ENCODE measurements around the gene CTNNA2. TPM values are rescaled to one million over a fixed set of nuclear protein-coding genes. Genes with fewer than 3 reads are reported as not detected.

The CTNNA2 gene
- total and polyA plus RNA-seq, 2 of the 8 experiments (the other 6 are each of a cell fraction or from before 2014, with no cell fraction given), result 3.9 to 9.0 TPM

DNA sequence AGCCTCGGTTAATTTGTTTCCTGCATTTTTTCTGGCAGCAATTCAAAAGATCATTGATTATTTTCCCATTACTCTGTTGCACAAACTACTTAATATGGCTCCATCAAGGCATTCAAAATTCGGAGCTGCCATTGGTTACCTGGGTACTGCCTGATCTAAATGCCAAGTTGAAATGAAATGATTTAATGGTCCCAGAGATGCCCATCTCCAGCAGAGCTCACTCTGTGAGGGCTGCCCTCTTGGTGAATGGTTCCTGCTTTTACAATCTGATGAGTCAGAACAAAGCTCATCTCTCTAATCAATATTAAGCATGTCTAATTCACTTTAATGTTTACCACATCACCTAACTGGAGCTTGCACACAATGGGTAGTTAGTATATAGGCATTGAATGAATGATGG lies 126.1 kb downstream of the CTNNA2 start:
- ChIA-PET POLR2A (ENCODE audit: partially characterized antibody) (interaction anchor here (1.0 kb wide), 1 partner anchor 98 kb away, joined by 3 read pairs; no protein-coding TSS in a partner anchor), CTCF (ENCODE audit: partially characterized antibody) (interaction anchor here (0.6 to 2.5 kb wide), 5 partner anchors 9 to 220 kb away, joined by 3 to 10 read pairs (median 3); no protein-coding TSS in a partner anchor)
- H3K79me1 ChIP-seq (ENCODE audit: low read depth, low read length), result no peaks in the 10 kb centered on the region
- no peak for FAIRE-seq
- no peak overlapping the region for H3K23ac ChIP-seq (ENCODE audit: insufficient read length)
- H2AK5ac ChIP-seq (ENCODE audit: low read depth, low read length), result no peak overlapping the region
- no peak overlapping the region for H4K91ac ChIP-seq (replicated peaks; ENCODE audit: insufficient read length, low read length)
- WGBS, 2 experiments (ENCODE audit: extremely low coverage in 1 of 2, insufficient coverage in 1 of 2, insufficient read length in 1 of 2, insufficient replicate concordance in 2 of 2, low coverage in 1 of 2, low lambda C conversion rate in 2 of 2, missing lambda C conversion rate in 1 of 2), result 88% methylated on average over 2 of the region's 2 CpGs; no CpG with 5 or more reads in 1 of the 2 experiments
- no peak overlapping the region for H2BK120ac ChIP-seq (replicated peaks; ENCODE audit: low read depth, low read length)
- H4K5ac ChIP-seq (ENCODE audit: insufficient read length, low read depth, low read length), result no peak overlapping the region
- H4K8ac ChIP-seq (ENCODE audit: extremely low read depth, insufficient read depth, low read length), result no peak overlapping the region
- H3K36me3 ChIP-seq (ENCODE audit: control insufficient read depth in 2 of 4, insufficient read depth in 4 of 4, low read length in 3 of 4), result no peaks in the 10 kb centered on the region
- no peaks in the 10 kb centered on the region for H3K27me3 ChIP-seq (replicated peaks in 1 of 4; ENCODE audit: control insufficient read depth in 3 of 4, extremely low read depth in 1 of 4, insufficient read depth in 3 of 4, low read length in 3 of 4)
- H3K4ac ChIP-seq (replicated peaks; ENCODE audit: insufficient read length, low read depth, low read length), result no peak overlapping the region
- no peaks in the 10 kb centered on the region for H4K20me1 ChIP-seq (replicated peaks in 1 of 2; ENCODE audit: control insufficient read depth in 1 of 2, insufficient read depth in 2 of 2, low read length in 2 of 2)
- no peak overlapping the region; a peak in 1 of 4 replicates for H3K4me2 ChIP-seq (ENCODE audit: insufficient read depth in 1 of 2, low read depth in 2 of 2, low read length in 2 of 2)
- no peak overlapping the region for H2BK12ac ChIP-seq (ENCODE audit: low read depth, low read length)
- no peak overlapping the region for H3K9ac ChIP-seq (replicated peaks in 1 of 4; ENCODE audit: extremely low read depth in 1 of 4, low read depth in 3 of 4, low read length in 3 of 4)
- DNase-seq (ENCODE audit: low read depth in 1 of 2, low spot score in 2 of 2), result no peak
- no peak overlapping the region for H3K56ac ChIP-seq (replicated peaks; ENCODE audit: insufficient read length, low read depth, low read length)
- no peak overlapping the region for H2BK20ac ChIP-seq (ENCODE audit: low read length)
- no peaks in the 10 kb centered on the region for H3K79me2 ChIP-seq (ENCODE audit: control insufficient read depth in 1 of 2, insufficient read depth in 2 of 2, low read length in 2 of 2)
- H3K27ac ChIP-seq (ENCODE audit: low read depth, low read length), result no peak overlapping the region
- H3K9me3 ChIP-seq (ENCODE audit: insufficient read depth in 2 of 2, low read depth in 1 of 2, low read length in 1 of 2), result no peaks in the 10 kb centered on the region
- H2BK5ac ChIP-seq (ENCODE audit: low read depth, low read length), result no peak overlapping the region
- peaks cover 2% of the 10 kb centered on the region; the same call in 1 of the 2 replicates for H3K23me2 ChIP-seq (ENCODE audit: low read depth, low read length)
- peaks cover 0 to 9% (median 1%) of the 10 kb centered on the region in 4 experiments; a peak in 4 of 7 replicates for H3K4me1 ChIP-seq (replicated peaks in 1 of 4; ENCODE audit: control insufficient read depth in 3 of 4, insufficient read depth in 4 of 4, low read length in 3 of 4)
- no peak overlapping the region for H2BK15ac ChIP-seq (ENCODE audit: low read length)
- no peak overlapping the region for H2AFZ ChIP-seq (ENCODE audit: low read length)
- no peak overlapping the region for H3K14ac ChIP-seq (ENCODE audit: insufficient read length)
- no peak overlapping the region for H3K4me3 ChIP-seq (ENCODE audit: extremely low read depth in 1 of 4, insufficient read depth in 2 of 4, low read depth in 3 of 4, low read length in 4 of 4)
- no peak overlapping the region for H3K18ac ChIP-seq (ENCODE audit: extremely low read depth, low read length)
- no peak for TF ChIP-seq TCF12 (IDR thresholded peaks at IDR 0.05; ENCODE audit: low read depth, low read length)
- no peak for TF ChIP-seq TAF1 (IDR thresholded peaks at IDR 0.05; ENCODE audit: low read depth, low read length)
- no peak for TF ChIP-seq RFX5 (IDR thresholded peaks at IDR 0.05; ENCODE audit: borderline replicate concordance, low read depth, low read length)
- TF ChIP-seq, protein P1, sequence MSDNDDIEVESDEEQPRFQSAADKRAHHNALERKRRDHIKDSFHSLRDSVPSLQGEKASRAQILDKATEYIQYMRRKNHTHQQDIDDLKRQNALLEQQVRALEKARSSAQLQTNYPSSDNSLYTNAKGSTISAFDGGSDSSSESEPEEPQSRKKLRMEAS (IDR thresholded peaks at IDR 0.05), result no peak
- no peak for TF ChIP-seq SP4 (IDR thresholded peaks at IDR 0.05; ENCODE audit: low read length)
- no peak for TF ChIP-seq SRF (IDR thresholded peaks at IDR 0.05; ENCODE audit: low read depth, low read length)
- no peak for TF ChIP-seq NANOG (IDR thresholded peaks at IDR 0.05; ENCODE audit: insufficient read depth, low read depth, low read length, poor library complexity, severe bottlenecking)
- TF ChIP-seq FOSL1 (IDR thresholded peaks at IDR 0.05; ENCODE audit: insufficient read depth, low read depth, low read length), result no peak
- TF ChIP-seq SIX5 (IDR thresholded peaks at IDR 0.05; ENCODE audit: low read depth, low read length), result no peak
- TF ChIP-seq MAFK (IDR thresholded peaks at IDR 0.05; ENCODE audit: low read depth, low read length), result no peak
- TF ChIP-seq, protein P2, sequence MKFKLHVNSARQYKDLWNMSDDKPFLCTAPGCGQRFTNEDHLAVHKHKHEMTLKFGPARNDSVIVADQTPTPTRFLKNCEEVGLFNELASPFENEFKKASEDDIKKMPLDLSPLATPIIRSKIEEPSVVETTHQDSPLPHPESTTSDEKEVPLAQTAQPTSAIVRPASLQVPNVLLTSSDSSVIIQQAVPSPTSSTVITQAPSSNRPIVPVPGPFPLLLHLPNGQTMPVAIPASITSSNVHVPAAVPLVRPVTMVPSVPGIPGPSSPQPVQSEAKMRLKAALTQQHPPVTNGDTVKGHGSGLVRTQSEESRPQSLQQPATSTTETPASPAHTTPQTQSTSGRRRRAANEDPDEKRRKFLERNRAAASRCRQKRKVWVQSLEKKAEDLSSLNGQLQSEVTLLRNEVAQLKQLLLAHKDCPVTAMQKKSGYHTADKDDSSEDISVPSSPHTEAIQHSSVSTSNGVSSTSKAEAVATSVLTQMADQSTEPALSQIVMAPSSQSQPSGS (IDR thresholded peaks at IDR 0.05; ENCODE audit: low read length), result no peak
- no peak for TF ChIP-seq SIN3A (conservative IDR thresholded peaks at IDR 0.05 in 1 of 2, IDR thresholded peaks at IDR 0.05 in 1 of 2; ENCODE audit: low read depth in 1 of 2, low read length in 2 of 2)

Data from H1 (cell line).